H1 (cell line): ENCODE data around the gene RSU1. TPM values are rescaled to one million over a fixed set of nuclear protein-coding genes. Genes with fewer than 3 reads are reported as not detected.

Experiments
- CTCF ChIA-PET: fragments of 300-600 bp; sonication (Branson Sonifier 250); formaldehyde crosslinking; loops from one replicate; lab custom pipeline; 2021; ENCODE audit not compliant: partially characterized antibody; lab: Charles Lee
- POLR2A ChIA-PET: fragments of 300-600 bp; sonication (Branson Sonifier 250); formaldehyde crosslinking; loops from one replicate; lab custom pipeline; 2021; ENCODE audit warnings: inconsistent platforms; ENCODE audit not compliant: partially characterized antibody; lab: Charles Lee
- DNase-seq, 2 experiments: peaks; one replicate each; pipeline versions ENCODE4 v3.0.0 to v3.0.0-alpha.2; 2010 to 2022; ENCODE audit warnings: low spot score in 2 of 2, low read depth in 1 of 2, mixed read lengths in 1 of 2
- FAIRE-seq: peaks from 2 replicates; lab custom pipeline; 2011; peaks lifted over from hg19 to GRCh38; lab: Jason Lieb, UNC
- H2AFZ ChIP-seq: 2 replicates; pipeline ENCODE4 v1.8.1; 2012; ENCODE audit warnings: low read length, inconsistent platforms
- H2AK5ac ChIP-seq: 2 replicates; pipeline ENCODE4 v1.6.1; 2013; ENCODE audit warnings: low read depth, low read length
- H2BK120ac ChIP-seq: replicated peaks from 2 replicates; pipeline ENCODE3; 2013; ENCODE audit warnings: low read depth, low read length, inconsistent platforms
- H2BK12ac ChIP-seq: 2 replicates; pipeline ENCODE4 v1.6.1; 2013; ENCODE audit warnings: low read depth, low read length
- H2BK15ac ChIP-seq: 2 replicates; pipeline ENCODE4 v1.6.1; 2013; ENCODE audit warnings: low read length
- H2BK20ac ChIP-seq: 2 replicates; pipeline ENCODE4 v1.6.1; 2013; ENCODE audit warnings: low read length
- H2BK5ac ChIP-seq: 2 replicates; pipeline ENCODE4 v1.6.1; 2013; ENCODE audit warnings: low read depth, low read length
- H3K14ac ChIP-seq: 2 replicates; pipeline ENCODE4 v1.6.1; 2013; ENCODE audit warnings: inconsistent platforms; ENCODE audit not compliant: insufficient read length
- H3K18ac ChIP-seq: 2 replicates; pipeline ENCODE4 v1.6.1; 2013; ENCODE audit warnings: low read length; ENCODE audit errors: extremely low read depth
- H3K23ac ChIP-seq: 2 replicates; pipeline ENCODE4 v1.6.1; 2013; ENCODE audit warnings: inconsistent platforms; ENCODE audit not compliant: insufficient read length
- H3K23me2 ChIP-seq: 2 replicates; pipeline ENCODE4 v1.6.1; 2013; ENCODE audit warnings: low read depth, low read length
- H3K27ac ChIP-seq: 2 replicates; pipeline ENCODE4 v1.6.1; 2011; ENCODE audit warnings: low read depth, low read length, inconsistent platforms
- H3K27me3 ChIP-seq, 4 experiments: replicated peaks in 1 of 4; 1 replicate in 1 of 4; 2 replicates in 3 of 4; pipeline versions ENCODE4 v1.6.1 to v1.8.1; 2011 to 2013; ENCODE audit warnings: low read length in 3 of 4, mild to moderate bottlenecking in 3 of 4, inconsistent platforms in 2 of 4, mixed read lengths in 2 of 4, moderate library complexity in 1 of 4; ENCODE audit not compliant: control insufficient read depth in 3 of 4, insufficient read depth in 3 of 4; ENCODE audit errors: extremely low read depth in 1 of 4
- H3K36me3 ChIP-seq, 4 experiments: 2 replicates each; pipeline versions ENCODE4 v1.6.1 to v1.8.1; 2011 to 2013; ENCODE audit warnings: mild to moderate bottlenecking in 4 of 4, low read length in 3 of 4, moderate library complexity in 2 of 4, control low read depth in 1 of 4, inconsistent platforms in 1 of 4; ENCODE audit not compliant: insufficient read depth in 4 of 4, control insufficient read depth in 2 of 4
- H3K4ac ChIP-seq: replicated peaks from 2 replicates; pipeline ENCODE3; 2013; ENCODE audit warnings: low read length, low read depth, mixed read lengths, inconsistent platforms; ENCODE audit not compliant: insufficient read length
- H3K4me1 ChIP-seq, 4 experiments: replicated peaks in 1 of 4; 1 replicate in 1 of 4; 2 replicates in 3 of 4; pipeline versions ENCODE4 v1.6.1 to v1.8.1; 2011 to 2013; ENCODE audit warnings: low read length in 3 of 4, inconsistent platforms in 2 of 4, mixed read lengths in 1 of 4; ENCODE audit not compliant: insufficient read depth in 4 of 4, control insufficient read depth in 3 of 4
- H3K4me2 ChIP-seq, 2 experiments: 2 replicates each; pipeline versions ENCODE4 v1.6.1 to v1.8.1; 2011 to 2013; ENCODE audit warnings: low read depth in 2 of 2, low read length in 2 of 2, control low read depth in 1 of 2, inconsistent platforms in 1 of 2, mild to moderate bottlenecking in 1 of 2; ENCODE audit not compliant: insufficient read depth in 1 of 2
- H3K4me3 ChIP-seq, 4 experiments: fragments of 200-600, 300-600 bp in 1 of 4; sonication (generic), shearing (Covaris generic), sonication (Bioruptor Twin) in 1 of 4; 2 replicates each; pipeline versions ENCODE4 v1.5.1 to v1.8.1; 2011 to 2016; ENCODE audit warnings: low read length in 4 of 4, low read depth in 3 of 4, control low read depth in 2 of 4, inconsistent platforms in 2 of 4, mild to moderate bottlenecking in 2 of 4, mixed read lengths in 1 of 4, moderate library complexity in 1 of 4; ENCODE audit not compliant: insufficient read depth in 2 of 4; ENCODE audit errors: extremely low read depth in 1 of 4
- H3K56ac ChIP-seq: replicated peaks from 2 replicates; pipeline ENCODE3; 2013; ENCODE audit warnings: low read depth, mild to moderate bottlenecking, mixed read lengths, low read length, inconsistent platforms; ENCODE audit not compliant: insufficient read length
- H3K79me1 ChIP-seq: 2 replicates; pipeline ENCODE4 v1.6.1; 2013; ENCODE audit warnings: low read depth, low read length, control low read depth
- H3K79me2 ChIP-seq, 2 experiments: 2 replicates each; pipeline versions ENCODE4 v1.6.1 to v1.8.1; 2012 to 2013; ENCODE audit warnings: low read length in 2 of 2, mild to moderate bottlenecking in 2 of 2, inconsistent platforms in 1 of 2; ENCODE audit not compliant: insufficient read depth in 2 of 2, control insufficient read depth in 1 of 2
- H3K9ac ChIP-seq, 4 experiments: replicated peaks in 1 of 4; 1 replicate in 1 of 4; 2 replicates in 3 of 4; pipeline versions ENCODE4 v1.6.1 to v1.8.1; 2011 to 2013; ENCODE audit warnings: low read depth in 3 of 4, low read length in 3 of 4, control low read depth in 2 of 4, mild to moderate bottlenecking in 2 of 4, moderate library complexity in 2 of 4, inconsistent platforms in 1 of 4; ENCODE audit errors: extremely low read depth in 1 of 4
- H3K9me3 ChIP-seq, 2 experiments: 2 replicates each; pipeline versions ENCODE4 v1.6.1 to v1.8.1; 2012 to 2013; ENCODE audit warnings: mild to moderate bottlenecking in 2 of 2, moderate library complexity in 2 of 2, control low read depth in 1 of 2, inconsistent platforms in 1 of 2, low read depth in 1 of 2, low read length in 1 of 2, mixed read lengths in 1 of 2; ENCODE audit not compliant: insufficient read depth in 2 of 2
- H4K20me1 ChIP-seq, 2 experiments: replicated peaks in 1 of 2; 2 replicates each; pipeline versions ENCODE3 to v1.8.1; 2011 to 2013; ENCODE audit warnings: inconsistent platforms in 2 of 2, low read length in 2 of 2, mild to moderate bottlenecking in 1 of 2; ENCODE audit not compliant: insufficient read depth in 2 of 2, control insufficient read depth in 1 of 2
- H4K5ac ChIP-seq: 2 replicates; pipeline ENCODE4 v1.6.1; 2013; ENCODE audit warnings: low read length, low read depth, mixed read lengths, inconsistent platforms; ENCODE audit not compliant: insufficient read length
- H4K8ac ChIP-seq: 2 replicates; pipeline ENCODE4 v1.8.0; 2013; ENCODE audit warnings: mild to moderate bottlenecking, moderate library complexity, low read length, inconsistent platforms; ENCODE audit not compliant: insufficient read depth; ENCODE audit errors: extremely low read depth
- H4K91ac ChIP-seq: replicated peaks from 2 replicates; pipeline ENCODE3; 2013; ENCODE audit warnings: low read length, mixed read lengths, inconsistent platforms; ENCODE audit not compliant: insufficient read length
- BCL11A ChIP-seq, 2 experiments: IDR thresholded peaks; one replicate each; pipeline ENCODE4 v1.6.1; 2011; ENCODE audit warnings: low read depth in 2 of 2, low read length in 2 of 2, mild to moderate bottlenecking in 2 of 2
- BRCA1 ChIP-seq: IDR thresholded peaks from 2 replicates; pipeline ENCODE4 v1.6.1; 2012; ENCODE audit warnings: low read depth, low read length, improper control_type of control experiment
- POLR2A ChIP-seq, 2 experiments: IDR thresholded peaks; 1 replicate in 1 of 2; 2 replicates in 1 of 2; pipeline ENCODE4 v1.6.1; 2011; ENCODE audit warnings: low read depth in 2 of 2, low read length in 2 of 2, mild to moderate bottlenecking in 2 of 2; ENCODE audit errors: control extremely low read depth in 1 of 2
- SIRT6 ChIP-seq: IDR thresholded peaks from one replicate; pipeline ENCODE4 v1.7.1; 2012; ENCODE audit warnings: low read length, inconsistent platforms
- SP1 ChIP-seq: IDR thresholded peaks from 2 replicates; pipeline ENCODE4 v1.6.1; 2011; ENCODE audit warnings: low read depth, low read length
- WGBS, 2 experiments: shearing (Covaris generic) in 1 of 2; methylation state at CpG; one replicate each; pipeline versions ENCODE4 v1.1.6 to v1.1.7; 2013 to 2015; ENCODE audit warnings: low lambda C conversion rate in 2 of 2, mixed read lengths in 2 of 2, inconsistent platforms in 1 of 2, low coverage in 1 of 2, missing lambda C conversion rate in 1 of 2; ENCODE audit not compliant: insufficient replicate concordance in 2 of 2, insufficient coverage in 1 of 2, insufficient read length in 1 of 2; ENCODE audit errors: extremely low coverage in 1 of 2, missing lambda C conversion rate in 1 of 2; 5-methylcytosine and 5-hydroxymethylcytosine counted together
- polyA plus RNA-seq, 7 experiments: library from polyadenylated mRNA; depleted of rRNA in 3 of 7; stranded (reverse) in 5 of 7; unstranded in 2 of 7; fragments of >200 nt in 5 of 7; fragments of 200-250 nt in 2 of 7; gene quantifications; 1 replicate in 5 of 7; 2 replicates in 1 of 7; 4 replicates in 1 of 7; pipeline versions ENCODE4 v1.2.1 to v1.2.3, GENCODE V29; 2011 to 2013; ENCODE audit warnings: missing spikeins in 2 of 7, mixed read lengths in 2 of 7
- total RNA-seq: library from RNA; stranded (reverse); fragmentation: NEBNext Ultra II Directional; extraction: Animal tissue kit (Norgen Biotek cat#: 25700); gene quantifications from 2 replicates; pipeline ENCODE4 v1.2.1, GENCODE V29; 2021

The RSU1 gene
- total and polyA plus RNA-seq, 2 of the 8 experiments (the other 6 are each of a cell fraction or from before 2014, with no cell fraction given) = 50.0 to 68.2 TPM

DNA sequence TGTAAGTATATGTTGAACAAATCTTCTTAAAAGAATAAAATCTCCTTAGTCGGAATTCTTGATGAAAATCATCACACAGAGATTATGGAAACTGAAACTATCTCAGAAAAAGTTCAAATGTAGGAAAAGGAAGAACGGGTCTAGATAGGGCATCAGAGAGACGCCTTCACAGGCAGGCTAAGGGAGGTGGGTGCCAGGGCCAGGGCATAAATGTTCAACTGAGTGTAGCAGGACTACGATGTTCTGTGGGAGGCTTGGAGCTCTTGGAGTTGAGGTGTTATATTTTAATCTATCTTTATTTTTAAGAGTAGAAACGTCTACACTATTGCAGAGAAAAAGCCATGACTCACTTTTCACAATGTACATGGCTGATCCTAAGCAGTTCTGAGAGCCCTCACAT, 101.2 kb downstream of the RSU1 start:
- no peak overlapping the region for H4K5ac ChIP-seq
- H2BK120ac ChIP-seq = no peak overlapping the region
- no peaks in the 10 kb centered on the region for H3K79me2 ChIP-seq
- H3K4ac ChIP-seq = no peak overlapping the region
- no peak overlapping the region for H3K18ac ChIP-seq
- H3K27ac ChIP-seq = no peak overlapping the region
- no peak overlapping the region for H2BK5ac ChIP-seq
- FAIRE-seq (no peak), DNase-seq (no peak)
- no peak overlapping the region for H3K4me3 ChIP-seq
- H3K27me3 ChIP-seq = no peaks in the 10 kb centered on the region
- H2AK5ac ChIP-seq = no peak overlapping the region
- H3K23me2 ChIP-seq = no peaks in the 10 kb centered on the region
- H3K4me2 ChIP-seq = no peak overlapping the region
- H3K23ac ChIP-seq = no peak overlapping the region
- no peaks in the 10 kb centered on the region for H3K4me1 ChIP-seq
- H3K9me3 ChIP-seq = peaks cover 9 to 13% of the 10 kb centered on the region in 2 experiments
- H3K14ac ChIP-seq = no peak overlapping the region
- no peak overlapping the region for H2AFZ ChIP-seq
- no peak overlapping the region for H3K56ac ChIP-seq
- H2BK12ac ChIP-seq = no peak overlapping the region
- H3K79me1 ChIP-seq = no peaks in the 10 kb centered on the region
- no peak overlapping the region for H2BK15ac ChIP-seq
- POLR2A ChIA-PET = no interaction called here
- H3K36me3 ChIP-seq = no peaks in the 10 kb centered on the region
- CTCF ChIA-PET = no interaction called here
- no peak overlapping the region for H4K8ac ChIP-seq
- whole genome bisulfite sequencing, 2 experiments = 97% methylated on average over 5 of the region's 5 CpGs; no CpG with 5 or more reads in 1 of the 2 experiments
- no peak overlapping the region for H2BK20ac ChIP-seq
- no peaks in the 10 kb centered on the region for H4K20me1 ChIP-seq
- H4K91ac ChIP-seq = no peak overlapping the region
- H3K9ac ChIP-seq = no peak overlapping the region
- TF ChIP-seq POLR2A (IDR thresholded peaks at IDR 0.05; ENCODE audit: control extremely low read depth in 1 of 2, low read depth in 2 of 2, low read length in 2 of 2) (no peak), BCL11A (IDR thresholded peaks at IDR 0.05; ENCODE audit: low read depth in 2 of 2, low read length in 2 of 2) (no peak), BRCA1 (no peak), SP1 (no peak), SIRT6 (no peak)
